GM23248 (cell line): ENCODE measurements around the gene MRPL32.

Experiments used
- EZH2 ChIP-seq: fragments of 200-600 bp; sonication (generic); IDR thresholded peaks from 2 replicates; pipeline ENCODE4 v1.6.1; 2018; ENCODE audit warnings: antibody characterized with exemption, mild to moderate bottlenecking; ENCODE audit not compliant: insufficient read depth, poor library complexity, severe bottlenecking
- EZH2phosphoT487 ChIP-seq: fragments of 200-600 bp; sonication (generic); IDR thresholded peaks from 2 replicates; pipeline ENCODE4 v1.6.1; 2018; ENCODE audit warnings: antibody characterized with exemption, moderate library complexity, mild to moderate bottlenecking, low read depth; ENCODE audit not compliant: insufficient read depth

DNA sequence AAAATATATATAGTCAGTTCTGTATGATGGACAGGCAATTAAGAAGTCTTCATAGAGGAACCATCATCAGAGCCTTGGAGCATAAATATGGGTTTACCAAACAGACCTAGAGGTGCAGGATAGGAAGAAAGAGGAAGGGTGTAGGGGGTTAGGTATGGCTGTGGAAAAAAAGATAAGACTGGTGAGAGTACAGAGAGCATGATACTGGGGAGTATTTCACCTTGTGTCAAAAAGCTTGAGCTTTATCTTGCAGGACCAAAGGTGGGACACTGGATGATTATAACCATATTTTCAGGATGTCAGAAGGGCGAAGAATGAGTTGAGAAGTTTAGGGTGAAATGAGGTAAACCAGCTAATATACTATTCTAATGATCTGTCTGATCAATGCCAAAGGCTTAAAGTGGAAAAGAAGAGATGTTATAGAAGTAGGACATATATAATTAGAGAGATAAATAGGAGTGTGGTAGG, 54.6 kb downstream of the MRPL32 start:
- TF ChIP-seq EZH2, result no peak
- no peak for TF ChIP-seq EZH2phosphoT487
